Urinary bladder (tissue), 4 donors: ENCODE results near the gene C10orf53. TPM values are rescaled to one million over a fixed set of nuclear protein-coding genes. Genes with fewer than 3 reads are reported as not detected.
"Not testable (repeated sequence)": the region's sequence is repeated elsewhere in the genome, so short reads cannot be mapped to it uniquely, and the experiment has no call there.

Experiments used
- DNase-seq: peaks from one replicate; pipeline ENCODE4 v3.0.0-alpha.2; 2015; ENCODE audit errors: extremely low spot score
- H3K27ac ChIP-seq: one replicate; pipeline ENCODE4 v1.5.1; 2013; ENCODE audit warnings: low read depth, mild to moderate bottlenecking, moderate library complexity
- H3K36me3 ChIP-seq: one replicate; pipeline ENCODE4 v1.6.1; 2013; ENCODE audit warnings: mild to moderate bottlenecking, moderate library complexity; ENCODE audit not compliant: insufficient read depth
- H3K4me1 ChIP-seq: one replicate; pipeline ENCODE4 v1.6.1; 2013; ENCODE audit warnings: mild to moderate bottlenecking, moderate library complexity; ENCODE audit not compliant: insufficient read depth
- H3K4me3 ChIP-seq: one replicate; pipeline ENCODE4 v1.5.1; 2013; ENCODE audit warnings: low read depth, low read length
- WGBS: extraction: QIAGEN DNeasy Blood & Tissue Kit; methylation state at CpG from one replicate; pipeline ENCODE4 v1.1.7; 2013; 5-methylcytosine and 5-hydroxymethylcytosine counted together
- polyA plus RNA-seq: library from polyadenylated mRNA; stranded (reverse); fragments of 200-250 nt; gene quantifications from one replicate; pipeline ENCODE4 v1.2.3, GENCODE V29; 2013
- total RNA-seq: library from RNA; depleted of rRNA; stranded (reverse); fragments of >200 nt; gene quantifications from one replicate; pipeline ENCODE4 v1.2.3, GENCODE V29; 2014
- donor health status: healthy with polysubstance abuse.
- donor health status: healthy.

C10orf53 gene
- total and polyA plus RNA-seq, 2 donors = not detected

DNA sequence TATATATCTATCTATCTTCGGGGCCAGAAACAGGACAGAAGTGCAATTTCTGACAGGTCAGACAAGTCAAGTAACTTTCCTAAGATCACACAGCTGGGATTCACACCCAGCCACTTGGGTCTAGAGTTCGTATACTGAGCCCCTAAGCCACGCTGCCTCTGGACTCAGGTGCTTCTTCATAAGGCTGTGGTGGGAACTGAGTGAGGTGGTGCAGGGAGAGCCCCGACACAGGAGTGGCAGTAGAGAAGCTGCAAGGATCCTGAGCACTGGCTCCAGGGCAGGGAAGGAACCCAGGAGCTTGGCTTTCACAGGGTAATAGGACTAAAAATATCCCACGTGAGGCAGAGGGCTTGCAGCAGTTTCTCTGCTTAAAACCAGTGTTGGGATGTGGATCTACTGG lies 33.8 kb downstream of the C10orf53 start:
- no peak for DNase-seq
- H3K36me3 ChIP-seq = no peaks in the 10 kb centered on the region

DNA sequence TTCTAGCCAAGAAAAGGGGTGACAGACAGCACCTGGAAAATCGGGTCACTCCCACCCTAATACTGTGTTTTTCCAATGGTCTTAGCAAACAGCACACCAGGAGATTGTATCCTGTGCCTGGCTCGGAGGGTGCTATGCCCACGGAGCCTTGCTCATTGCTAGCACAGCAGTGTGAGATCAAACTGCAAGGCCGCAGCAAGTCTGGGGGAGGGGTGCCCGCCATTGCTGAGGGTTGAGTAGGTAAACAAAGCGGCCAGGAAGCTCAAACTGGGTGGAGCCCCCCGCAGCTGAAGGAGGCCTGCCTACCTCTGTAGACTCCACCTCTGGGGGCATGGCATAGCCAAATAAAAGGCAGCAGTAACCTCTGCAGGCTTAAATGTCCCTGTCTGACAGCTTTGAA lies 35.7 kb downstream of the C10orf53 start:
- H3K27ac ChIP-seq, DNase-seq, H3K4me3 ChIP-seq, H3K36me3 ChIP-seq, H3K4me1 ChIP-seq: not testable (repeated sequence)
- 92% methylated on average over 7 of the region's 7 CpGs for WGBS

More for the DNA sequence above, 33.8 kb downstream of the C10orf53 start:
- Histone ChIP-seq H3K4me3 (no peak overlapping the region), H3K27ac (no peak overlapping the region), H3K4me1 (no peaks in the 10 kb centered on the region)
- WGBS = 82% methylated on average over 5 of the region's 5 CpGs

DNA sequence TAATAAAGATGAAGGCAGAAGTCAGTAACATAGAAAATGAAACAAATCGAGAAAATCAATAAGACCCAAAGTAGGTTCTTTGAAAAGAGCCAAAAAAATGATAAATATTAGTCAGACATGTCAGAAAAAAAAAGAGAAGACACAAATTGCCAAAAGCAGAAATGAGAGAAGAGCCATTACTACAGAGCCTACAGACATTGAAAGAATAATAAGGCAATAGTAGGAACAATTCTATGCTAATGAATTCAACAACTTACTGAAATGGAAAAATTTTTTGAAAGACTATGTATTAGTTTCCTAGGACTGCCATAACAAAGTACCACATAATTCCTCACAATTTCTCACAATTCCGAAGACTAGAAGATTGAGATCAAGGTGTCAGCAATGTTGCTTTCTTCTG lies 47.1 kb downstream of the C10orf53 start:
- no peak for DNase-seq
- no peaks in the 10 kb centered on the region for H3K4me1 ChIP-seq
- H3K4me3 ChIP-seq = no peak overlapping the region
- H3K27ac ChIP-seq = no peak overlapping the region
- WGBS = 50% methylated on average over 2 of the region's 2 CpGs
- H3K36me3 ChIP-seq = no peaks in the 10 kb centered on the region

DNA sequence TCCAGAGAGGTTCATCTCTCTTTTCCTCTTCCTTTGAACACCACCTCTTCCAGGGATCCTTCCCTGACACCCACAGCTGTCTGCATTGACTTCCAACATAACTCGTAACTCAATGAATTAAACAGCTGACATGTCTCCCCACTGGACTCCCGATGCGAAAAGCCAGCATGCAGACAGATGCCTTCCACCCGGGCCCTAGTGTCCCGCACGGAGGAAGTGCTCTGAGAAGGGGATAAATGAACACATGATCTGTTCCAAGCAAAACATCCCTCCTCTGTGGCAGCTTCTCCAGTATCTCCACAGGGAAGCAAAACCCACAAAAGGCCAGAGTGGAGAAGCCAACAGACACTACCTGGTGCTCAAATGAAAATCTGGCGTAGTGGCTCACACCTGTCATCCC lies 54.4 kb downstream of the C10orf53 start:
- H3K4me3 ChIP-seq = no peak overlapping the region
- H3K4me1 ChIP-seq = no peaks in the 10 kb centered on the region
- no peak overlapping the region for H3K27ac ChIP-seq

DNA sequence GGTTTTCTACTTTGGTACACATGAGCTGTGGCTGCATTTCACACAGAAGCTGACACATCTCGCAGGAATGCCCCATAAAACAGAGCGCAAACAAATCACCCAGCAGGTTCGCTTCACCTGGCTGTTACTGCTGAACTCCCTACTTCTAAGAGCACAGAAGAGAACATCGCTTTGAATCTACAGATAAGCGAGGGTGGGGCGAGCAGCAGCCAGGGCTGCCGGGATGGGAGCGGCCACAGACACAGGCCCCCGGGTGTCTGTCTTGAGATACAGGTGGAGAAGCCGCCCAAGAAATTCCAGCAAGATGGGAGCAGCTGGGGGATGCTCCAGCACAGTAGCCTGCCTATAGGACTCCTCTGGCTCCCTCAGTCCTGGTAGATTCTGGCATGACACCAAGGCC lies 55.2 kb downstream of the C10orf53 start:
- Histone ChIP-seq H3K27ac (no peak overlapping the region), H3K4me3 (no peak overlapping the region), H3K36me3 (no peaks in the 10 kb centered on the region), H3K4me1 (no peaks in the 10 kb centered on the region)
- DNase-seq = peak; percentile 8
- 63% methylated on average over 10 of the region's 10 CpGs for WGBS

More for the DNA sequence above, 54.4 kb downstream of the C10orf53 start:
- no peaks in the 10 kb centered on the region for H3K36me3 ChIP-seq
- WGBS = 66% methylated on average over 7 of the region's 7 CpGs
- no peak for DNase-seq

DNA sequence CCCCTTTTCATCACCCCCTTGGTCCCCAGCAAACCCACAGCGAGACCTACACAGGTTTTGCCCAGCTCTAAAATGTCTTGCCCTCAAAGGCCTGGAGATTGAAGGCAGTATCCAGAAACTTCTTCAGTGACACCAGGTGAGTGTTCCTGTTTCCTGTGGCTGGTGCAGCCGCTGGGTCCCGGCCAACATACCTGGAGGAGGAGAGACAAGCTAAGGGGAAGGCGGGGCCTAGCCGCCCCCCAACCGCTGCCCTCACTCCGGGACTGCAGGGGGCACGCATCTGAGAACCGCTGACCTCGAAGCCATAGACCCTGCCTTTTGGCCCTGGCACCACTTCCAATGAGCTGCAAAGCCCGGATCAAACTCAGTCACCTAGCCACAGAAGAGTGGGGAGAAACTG lies 55.7 kb downstream of the C10orf53 start:
- no peaks in the 10 kb centered on the region for H3K4me1 ChIP-seq
- no peaks in the 10 kb centered on the region for H3K36me3 ChIP-seq
- H3K4me3 ChIP-seq = no peak overlapping the region
- no peak for DNase-seq
- H3K27ac ChIP-seq = no peak overlapping the region
- 53% methylated on average over 11 of the region's 11 CpGs for WGBS

DNA sequence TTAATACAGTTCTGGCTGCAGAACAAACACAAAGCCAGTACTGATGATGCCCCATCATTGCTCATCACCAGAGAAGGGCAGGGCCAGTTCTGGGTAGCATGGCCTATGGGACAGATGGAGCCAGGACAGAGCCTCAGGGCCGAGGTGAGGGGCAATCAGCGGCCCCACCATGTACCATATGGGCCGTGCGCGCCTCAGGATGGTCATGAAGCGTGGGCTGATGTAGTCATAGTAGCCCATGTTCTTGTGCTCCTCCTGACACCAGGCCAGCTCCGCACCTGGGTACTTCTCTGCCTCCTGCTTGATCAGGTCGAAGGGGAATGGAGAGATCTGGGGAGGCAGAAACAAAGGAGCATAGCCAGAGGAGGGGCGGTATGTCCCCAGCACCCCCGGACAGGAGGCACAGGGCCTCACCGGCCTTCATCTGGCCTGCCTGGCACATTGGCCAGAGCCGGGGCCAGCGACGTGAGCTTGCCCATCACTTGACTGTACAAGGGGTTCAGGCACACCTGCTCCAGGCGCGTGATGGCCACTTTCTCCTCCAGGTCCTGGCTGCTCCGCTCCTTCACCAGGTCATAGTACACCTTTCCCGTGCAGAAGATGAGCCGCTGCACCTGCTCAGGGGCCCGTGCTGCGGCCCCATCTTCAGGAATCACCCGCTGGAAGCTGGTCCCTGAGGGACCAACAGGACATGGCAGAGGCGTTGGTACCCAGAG lies 56.6 kb downstream of the C10orf53 start:
- DNase-seq = no peak
- Histone ChIP-seq H3K27ac (no peak overlapping the region), H3K4me1 (no peaks in the 10 kb centered on the region), H3K36me3 (no peaks in the 10 kb centered on the region), H3K4me3 (no peak overlapping the region)
- 91% methylated on average over 23 of the region's 23 CpGs for WGBS

DNA sequence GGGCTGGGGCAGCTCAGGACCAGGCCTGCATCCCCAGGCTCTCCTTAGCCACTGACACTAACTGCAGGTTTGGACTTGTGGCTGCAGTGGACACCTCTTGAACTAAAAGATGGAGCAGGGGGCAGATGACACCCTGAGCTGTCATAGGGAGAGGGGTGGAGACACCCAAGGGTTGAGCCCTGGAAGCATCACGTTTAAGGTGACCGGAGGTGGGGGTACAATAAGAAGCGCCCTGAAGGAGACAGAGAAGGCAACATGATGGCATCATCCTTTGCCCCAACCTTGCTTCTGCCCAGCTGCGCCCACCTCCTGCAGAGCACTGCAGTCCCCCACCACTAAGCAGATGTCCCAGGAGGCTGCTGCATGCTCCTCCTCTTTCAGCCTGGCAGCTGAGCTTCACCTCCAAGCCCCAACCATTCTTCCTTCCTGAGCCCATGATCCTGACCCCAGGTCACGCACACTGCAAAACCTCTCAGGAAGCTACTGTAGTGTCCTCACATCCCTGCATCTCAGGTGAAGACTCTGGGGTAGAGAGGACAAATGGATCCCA lies 57.2 kb downstream of the C10orf53 start:
- no peak overlapping the region for H3K27ac ChIP-seq
- no peaks in the 10 kb centered on the region for H3K36me3 ChIP-seq
- H3K4me1 ChIP-seq = no peaks in the 10 kb centered on the region
- WGBS = 92% methylated on average over 5 of the region's 5 CpGs
- no peak for DNase-seq
- no peak overlapping the region for H3K4me3 ChIP-seq

DNA sequence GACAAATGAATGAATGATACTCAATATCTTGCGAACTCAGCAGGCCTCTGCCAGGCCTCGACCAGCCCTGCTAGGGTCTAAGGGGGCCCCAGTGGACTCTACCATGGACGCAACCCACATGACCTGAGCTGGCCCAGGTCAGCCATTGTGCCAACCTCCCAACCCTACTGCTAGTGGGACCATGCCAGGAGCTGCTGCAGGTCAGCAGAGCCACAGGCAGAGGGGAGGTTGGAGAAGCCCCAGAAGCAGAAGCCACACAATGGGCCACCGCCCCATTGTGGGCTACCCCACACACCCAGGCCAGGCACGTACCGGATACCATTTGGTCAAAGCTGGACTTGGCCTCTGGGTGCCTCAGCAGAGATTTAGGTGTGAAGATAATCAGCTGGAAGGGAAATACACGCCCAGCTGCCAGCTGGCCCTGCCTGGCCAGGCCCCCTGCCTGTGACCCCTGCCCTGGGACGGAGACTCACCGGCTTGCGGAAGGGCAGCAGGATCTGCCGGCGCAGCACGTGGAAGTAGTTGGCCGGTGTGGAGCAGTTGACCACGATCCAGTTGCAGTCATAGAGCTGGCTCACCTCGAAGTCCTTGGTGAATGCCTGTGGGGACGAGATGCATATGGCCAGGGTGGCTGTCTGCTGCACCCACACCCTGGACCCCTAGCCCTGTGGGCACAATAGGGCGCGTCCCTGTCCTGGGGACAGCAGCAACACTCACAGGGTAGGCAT lies 58.2 kb downstream of the C10orf53 start:
- Histone ChIP-seq H3K4me3 (no peak overlapping the region), H3K4me1 (no peaks in the 10 kb centered on the region), H3K36me3 (no peaks in the 10 kb centered on the region), H3K27ac (no peak overlapping the region)
- WGBS = 84% methylated on average over 19 of the region's 19 CpGs
- no peak for DNase-seq

DNA sequence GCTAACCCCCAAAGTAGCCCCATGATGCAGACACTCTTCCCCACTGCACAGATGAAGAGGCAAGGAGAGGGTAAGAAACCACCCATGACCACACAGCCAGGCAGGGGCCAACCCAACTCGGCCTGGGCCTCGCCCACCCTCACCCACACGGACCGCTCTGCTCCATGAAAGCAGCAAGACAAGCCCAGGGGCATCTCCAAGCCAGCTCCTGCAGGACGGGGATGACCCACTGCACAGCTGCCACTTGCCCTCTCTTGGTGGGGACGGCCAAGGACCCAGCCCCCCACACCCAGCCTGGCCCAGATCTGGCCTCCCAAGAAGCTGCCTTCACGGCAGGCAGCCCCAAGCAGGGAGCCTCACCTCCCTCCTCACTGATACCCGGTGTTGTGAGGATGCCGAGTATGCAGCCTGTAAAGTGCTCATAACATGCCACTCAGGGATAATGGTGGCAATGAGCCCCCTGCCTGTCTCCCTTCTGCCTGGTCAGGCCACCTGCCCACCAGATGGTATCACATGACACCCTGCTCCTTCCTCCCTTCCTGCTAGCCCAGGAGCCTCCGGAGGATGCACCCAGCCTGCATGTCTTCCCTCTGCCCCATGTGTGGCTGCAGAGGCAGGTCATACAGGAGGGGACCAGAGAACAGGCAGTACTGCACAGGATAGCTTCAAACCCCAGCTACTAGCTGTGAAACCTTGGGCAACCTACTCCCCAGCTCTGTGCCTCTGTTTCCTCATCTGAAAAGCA lies 59.3 kb downstream of the C10orf53 start:
- Histone ChIP-seq H3K27ac (no peak overlapping the region), H3K4me3 (no peak overlapping the region), H3K4me1 (no peaks in the 10 kb centered on the region), H3K36me3 (no peaks in the 10 kb centered on the region)
- DNase-seq = no peak
- WGBS = 69% methylated on average over 10 of the region's 10 CpGs

DNA sequence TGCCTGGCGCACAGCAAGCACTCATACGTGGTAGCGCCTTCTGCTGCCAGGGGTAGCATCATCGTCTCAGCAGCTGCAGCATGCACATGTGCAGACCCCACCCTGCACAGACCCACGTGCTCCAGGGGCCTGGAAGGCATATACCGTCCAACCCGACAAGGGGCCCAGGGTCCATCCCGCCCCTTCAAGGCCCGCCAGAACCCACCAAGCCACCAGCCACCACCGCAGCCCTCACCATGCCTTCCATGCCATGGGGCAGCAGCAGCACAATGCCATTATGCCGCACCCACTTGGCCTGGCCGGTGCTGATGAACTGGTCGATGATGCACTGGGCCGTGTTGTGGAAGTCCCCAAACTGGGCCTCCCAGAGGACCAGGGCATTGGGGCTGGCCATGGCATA lies 60.0 kb downstream of the C10orf53 start:
- Histone ChIP-seq H3K4me3 (no peak overlapping the region), H3K36me3 (no peaks in the 10 kb centered on the region), H3K27ac (no peak overlapping the region), H3K4me1 (no peaks in the 10 kb centered on the region)
- WGBS = 81% methylated on average over 14 of the region's 14 CpGs
- DNase-seq = no peak

DNA sequence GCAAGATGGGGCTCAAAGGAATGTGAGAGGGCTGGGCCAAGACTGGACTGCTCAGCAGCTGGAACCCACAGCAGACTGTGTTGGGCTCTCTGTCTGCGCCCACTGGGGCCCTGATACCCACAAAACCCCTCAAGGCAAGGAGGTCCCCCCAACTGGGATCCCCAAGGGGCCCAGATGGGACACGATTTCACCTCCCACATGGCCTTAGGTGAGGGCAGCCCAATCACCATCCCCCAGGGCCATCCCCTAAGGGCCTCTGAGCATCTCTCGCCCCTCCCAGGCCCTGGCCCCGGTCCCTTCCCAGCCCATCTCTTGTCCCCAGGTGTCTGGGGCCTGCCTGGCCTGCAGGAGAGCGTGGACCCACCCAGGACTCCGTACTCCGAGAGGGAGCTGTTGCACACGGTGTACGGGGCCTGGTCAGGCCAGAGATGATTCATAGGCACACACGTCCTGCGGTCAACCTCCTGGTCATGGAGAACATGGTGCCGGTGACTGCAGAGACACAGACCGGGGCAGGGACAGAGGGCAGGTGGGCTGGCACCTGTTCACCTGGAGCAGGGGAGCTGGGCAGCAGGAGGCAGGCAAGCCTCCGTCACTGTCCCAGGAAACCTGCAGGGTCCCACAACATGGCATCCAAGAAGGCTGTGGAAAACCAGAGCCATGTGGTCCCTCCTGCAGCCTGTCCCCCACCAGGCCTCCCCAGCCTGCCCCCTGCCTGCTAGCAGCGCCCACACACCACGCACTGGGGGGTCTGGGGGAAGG lies 61.1 kb downstream of the C10orf53 start:
- Histone ChIP-seq H3K27ac (no peak overlapping the region), H3K36me3 (no peaks in the 10 kb centered on the region), H3K4me1 (no peaks in the 10 kb centered on the region), H3K4me3 (no peak overlapping the region)
- 86% methylated on average over 16 of the region's 16 CpGs for WGBS
- DNase-seq = no peak
